HG02678 (cell line): ENCODE measurements around the gene SYNPO2.

ENCODE experiments used
- ATAC-seq: cut with Tn5 transposase; IDR thresholded peaks from one replicate; pipeline ENCODE4 v1.9.1; 2021; ENCODE audit warnings: mild to moderate bottlenecking, moderate library complexity; ENCODE audit not compliant: unreplicated experiment

SYNPO2 gene

DNA sequence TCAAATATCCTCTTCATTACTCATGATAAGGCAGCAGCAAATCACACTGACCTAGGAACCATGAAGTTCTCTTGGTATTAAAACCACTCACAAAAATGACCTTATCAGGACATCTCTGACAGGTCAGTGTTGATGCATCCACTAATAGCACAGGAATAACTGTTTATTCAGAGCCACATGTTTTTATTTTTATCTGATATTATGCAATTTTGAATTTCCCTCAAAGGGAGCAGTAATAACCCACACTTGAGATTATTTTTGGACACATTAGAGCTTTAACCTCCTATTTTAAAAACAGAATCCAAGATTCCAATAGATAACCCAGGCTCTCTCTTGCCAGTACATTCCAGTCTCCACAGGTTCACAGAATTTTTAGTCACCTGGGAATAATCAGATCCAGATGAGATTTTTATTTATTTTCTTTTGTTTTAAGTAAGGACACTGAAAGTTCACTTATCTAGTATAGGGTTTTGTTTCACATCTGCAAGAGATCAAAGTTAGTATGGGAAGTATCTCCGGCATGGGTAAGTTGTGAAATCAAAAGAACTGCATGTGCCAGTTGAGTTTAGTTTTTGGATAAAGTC lies 210.7 kb downstream of the SYNPO2 start:
- no peak for ATAC-seq

DNA sequence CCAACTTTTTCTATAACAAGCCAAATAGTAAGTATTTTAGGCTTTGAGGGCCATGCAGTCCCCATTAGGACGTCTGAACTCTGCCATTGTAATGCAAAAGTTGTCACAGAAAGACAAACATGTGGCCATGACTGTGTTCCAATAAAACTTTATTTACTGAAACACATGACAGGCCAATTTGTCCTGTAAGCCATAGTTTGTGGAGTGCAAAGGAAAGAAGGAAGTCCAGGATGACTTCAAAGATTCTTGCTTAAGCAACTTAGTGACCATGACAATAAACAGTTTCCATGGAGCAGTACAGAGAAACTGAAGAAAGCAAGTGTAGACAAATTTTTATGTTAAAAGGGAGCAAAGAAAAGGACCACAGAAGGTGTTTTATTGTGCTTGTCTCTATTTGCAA lies 212.0 kb downstream of the SYNPO2 start:
- ATAC-seq: no peak

- no peak for ATAC-seq
Measured at GRCh38 chr4:119103263-119103662, 214.6 kb downstream of the SYNPO2 start.

DNA sequence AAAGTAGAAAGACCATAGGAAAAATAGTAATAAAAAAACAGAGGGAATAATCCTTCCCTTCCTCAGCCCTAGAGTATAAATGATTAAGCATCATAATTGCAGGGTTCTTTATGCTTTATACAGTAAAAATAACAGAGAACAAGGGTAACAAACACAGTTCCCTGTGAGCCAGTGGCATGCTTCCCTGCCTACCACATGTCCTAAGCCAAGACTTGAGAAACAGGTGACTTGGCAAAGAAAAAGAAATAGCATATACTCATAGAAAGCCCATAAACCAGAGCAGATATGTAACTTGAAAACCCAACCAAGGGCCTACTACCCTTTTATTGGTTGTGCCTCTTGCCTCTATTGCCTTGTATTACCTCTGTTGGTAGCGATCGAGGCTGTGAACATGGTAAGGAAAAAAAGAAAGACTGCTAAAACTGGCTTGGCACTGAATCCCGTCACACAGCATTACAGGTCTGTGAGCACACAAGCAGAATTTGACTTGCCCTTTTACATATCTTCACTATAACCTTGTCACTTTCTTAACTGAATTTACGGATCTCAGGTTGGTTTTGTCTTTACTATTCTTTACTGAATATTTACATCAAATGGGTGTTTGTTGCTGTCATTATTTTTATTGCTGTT lies 216.1 kb downstream of the SYNPO2 start:
- ATAC-seq: no peak

- no peak for ATAC-seq
Measured at GRCh38 chr4:119105605-119106004, 217.0 kb downstream of the SYNPO2 start.

GRCh38 chr4:119106036-119107000 lies 217.7 kb downstream of the SYNPO2 start:
- ATAC-seq: no peak

GRCh38 chr4:119110121-119110520 lies 221.5 kb downstream of the SYNPO2 start:
- ATAC-seq: no peak
